Transverse colon (tissue), 4 donors: ENCODE measurements around the gene BAHCC1. TPM values are rescaled to one million over a fixed set of nuclear protein-coding genes. Genes with fewer than 3 reads are reported as not detected.

ENCODE experiments used
- DNase-seq: peaks from one replicate; pipeline ENCODE4 v3.0.0-alpha.2; 2019
- H3K27ac ChIP-seq, 4 donors: fragments of 200-600 bp; sonication (generic); 2 replicates each; pipeline ENCODE4 v1.5.1; 2016 to 2018; ENCODE audit warnings: inconsistent platforms in 4 of 4
- H3K27me3 ChIP-seq: fragments of 200-600 bp; sonication (generic); 2 replicates; pipeline ENCODE4 v1.5.1; 2017; ENCODE audit warnings: inconsistent platforms
- H3K36me3 ChIP-seq, 4 donors: fragments of 200-600 bp; sonication (generic); 2 replicates each; pipeline ENCODE4 v1.5.1; 2017 to 2019; ENCODE audit warnings: inconsistent platforms in 4 of 4
- H3K4me1 ChIP-seq, 4 donors: fragments of 200-600 bp; sonication (generic); 2 replicates each; pipeline ENCODE4 v1.5.1; 2017 to 2020; ENCODE audit warnings: inconsistent platforms in 4 of 4
- H3K4me3 ChIP-seq, 4 donors: fragments of 200-600 bp; sonication (generic); 1 replicate in 1 of 4; 2 replicates in 3 of 4; pipeline versions ENCODE4 v1.5.1 to v1.6.1; 2017 to 2019; ENCODE audit warnings: inconsistent platforms in 4 of 4
- H3K9me3 ChIP-seq, 2 donors: fragments of 200-600 bp; sonication (generic); 2 replicates each; pipeline ENCODE4 v1.5.1; 2017 to 2019; ENCODE audit warnings: inconsistent platforms in 2 of 2
- CTCF ChIP-seq, 5 experiments: fragments of 200-600 bp in 3 of 5; fragments of 450-650 bp in 2 of 5; sonication (generic) in 3 of 5; IDR thresholded peaks; 1 replicate in 2 of 5; 2 replicates in 3 of 5; pipeline ENCODE4 v1.5.1; 2016 to 2017; ENCODE audit warnings: antibody characterized with exemption in 5 of 5, inconsistent platforms in 3 of 5, mild to moderate bottlenecking in 2 of 5, moderate library complexity in 1 of 5
- EP300 ChIP-seq: sonication (generic); formaldehyde crosslinking; IDR thresholded peaks from one replicate; pipeline ENCODE4 v1.6.1; 2017; ENCODE audit warnings: antibody characterized with exemption, low read depth
- POLR2A ChIP-seq: fragments of 450-650 bp; IDR thresholded peaks from one replicate; pipeline ENCODE4 v1.6.1; 2016; ENCODE audit warnings: antibody characterized with exemption, mild to moderate bottlenecking, moderate library complexity
- POLR2AphosphoS5 ChIP-seq, 3 donors: sonication (generic); formaldehyde crosslinking; IDR thresholded peaks; one replicate each; pipeline ENCODE4 v1.6.1; 2016; ENCODE audit warnings: antibody characterized with exemption in 3 of 3
- WGBS, 2 donors: methylation state at CpG; one replicate each; pipeline ENCODE4 v1.1.5; 2018; ENCODE audit warnings: low coverage in 1 of 2; 5-methylcytosine and 5-hydroxymethylcytosine counted together
- in situ Hi-C, 4 donors: fragments of 200-750 bp; cut with MboI; loops; one replicate each; pipeline versions ENCODE4 v1.15.0 to v1.15.1; 2017; ENCODE audit warnings: low sequenced_read_pairs in 3 of 4, low pct_ligation_motif_present in 1 of 4, low pct_unique_long_range_greater_than_20kb in 1 of 4
- intact Hi-C: fragments of 100-400 bp; cut with DNase I; formaldehyde crosslinking; loops from one replicate; pipeline ENCODE4 v1.15.1; 2023; ENCODE audit warnings: low total_unique reads
- total RNA-seq, 4 donors: library from RNA; depleted of rRNA; stranded (reverse); fragments of >200 nt; gene quantifications; one replicate each; pipeline ENCODE4 v1.1.0, GENCODE V29; 2016

The BAHCC1 gene
- total RNA-seq, 4 donors from 2014 or later = 8.7 to 133 (median 12.4) TPM

DNA sequence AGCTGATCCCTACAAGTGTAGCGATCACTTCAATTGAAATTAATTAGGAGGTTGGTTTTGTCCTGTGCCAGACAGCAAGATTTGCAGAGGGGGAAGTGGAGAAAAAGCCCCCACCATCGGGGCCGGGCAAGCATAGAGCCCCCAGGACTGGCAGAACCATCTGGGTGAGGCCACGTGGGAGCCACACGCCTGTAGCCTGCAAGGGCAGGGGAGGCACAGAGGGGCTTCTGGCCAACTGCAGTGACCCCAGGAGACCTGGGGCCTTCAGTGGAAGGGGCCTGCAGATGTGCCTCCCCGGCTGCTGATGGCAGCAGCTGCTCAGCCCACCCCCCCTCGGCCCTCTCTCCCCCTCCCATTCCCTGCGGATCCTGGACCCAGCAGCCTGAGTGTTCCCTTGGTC is 54.1 kb downstream of the BAHCC1 start:
- in situ Hi-C loops = no loop called here
- Histone ChIP-seq H3K27me3 (no peaks in the 10 kb centered on the region), H3K4me3 (no peak overlapping the region), H3K9me3 (no peaks in the 10 kb centered on the region), H3K27ac (no peak overlapping the region), H3K4me1 (no peaks in the 10 kb centered on the region), H3K36me3 (no peaks in the 10 kb centered on the region)
- TF ChIP-seq EP300 (no peak), POLR2AphosphoS5 (IDR thresholded peaks at IDR 0.05) (no peak), CTCF (IDR thresholded peaks at IDR 0.05) (no peak), POLR2A (no peak)
- intact Hi-C loops = no loop called here
- 73% methylated on average over 8 of the region's 8 CpGs; no CpG with 5 or more reads in 1 of the 2 donors for WGBS, 2 donors
- DNase-seq = no peak

- TF ChIP-seq POLR2AphosphoS5 (IDR thresholded peaks at IDR 0.05) = no peak
- TF ChIP-seq CTCF (IDR thresholded peaks at IDR 0.05) = no peak
- no peak for TF ChIP-seq EP300
- no peak for TF ChIP-seq POLR2A
- in situ Hi-C loops (no loop called here), intact Hi-C loops (no loop called here)
- no peak overlapping the region for H3K27ac ChIP-seq
- WGBS, 2 donors = 97% methylated on average over 5 of the region's 26 CpGs; no CpG with 5 or more reads in 1 of the 2 donors
- no peaks in the 10 kb centered on the region for H3K36me3 ChIP-seq
- no peaks in the 10 kb centered on the region for H3K27me3 ChIP-seq
- H3K4me3 ChIP-seq = no peak overlapping the region
- no peaks in the 10 kb centered on the region for H3K4me1 ChIP-seq
- H3K9me3 ChIP-seq = no peaks in the 10 kb centered on the region
- DNase-seq = no peak
These were observed 56.6 kb downstream of the BAHCC1 start for GRCh38 chr17:81451823-81452222.

DNA sequence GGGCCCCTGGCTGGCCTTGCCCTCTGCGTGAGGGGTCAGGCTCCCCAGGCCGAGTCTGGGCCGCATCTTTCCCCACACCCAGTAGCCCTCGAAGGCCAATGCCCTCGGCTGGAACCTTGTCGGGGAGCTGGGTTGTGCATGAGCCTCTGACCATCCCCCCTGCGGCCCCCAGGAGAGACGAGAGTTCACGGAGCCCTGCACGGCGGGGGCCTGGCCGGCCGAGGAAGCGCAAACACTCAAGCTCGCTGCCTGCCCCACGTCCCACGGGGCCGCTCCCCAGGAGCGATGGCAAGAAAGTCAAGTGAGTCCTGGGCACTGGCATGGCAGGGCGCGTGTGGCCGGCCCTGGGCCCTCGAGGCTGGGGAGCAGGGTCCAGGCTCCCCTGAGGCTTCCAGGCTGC is 57.3 kb downstream of the BAHCC1 start:
- TF ChIP-seq POLR2A (no peak), POLR2AphosphoS5 (IDR thresholded peaks at IDR 0.05) (no peak), EP300 (no peak), CTCF (IDR thresholded peaks at IDR 0.05) (no peak)
- no peaks in the 10 kb centered on the region for H3K36me3 ChIP-seq
- no peak overlapping the region for H3K27ac ChIP-seq
- in situ Hi-C loops (no loop called here), intact Hi-C loops (no loop called here)
- no peaks in the 10 kb centered on the region for H3K4me1 ChIP-seq
- DNase-seq = no peak
- H3K9me3 ChIP-seq = no peaks in the 10 kb centered on the region
- H3K27me3 ChIP-seq = no peaks in the 10 kb centered on the region
- WGBS, 2 donors = 77 to 100% methylated on average over 1 to 22 of the region's 23 CpGs
- H3K4me3 ChIP-seq = no peak overlapping the region

GRCh38 chr17:81453076-81453475 is 57.8 kb downstream of the BAHCC1 start:
- 80% methylated on average over 23 of the region's 30 CpGs; no CpG with 5 or more reads in 1 of the 2 donors for WGBS, 2 donors
- in situ Hi-C loops = no loop called here

More at GRCh38 chr17:81453076-81453475, 57.8 kb downstream of the BAHCC1 start:
- Histone ChIP-seq H3K9me3 (no peaks in the 10 kb centered on the region), H3K4me1 (no peaks in the 10 kb centered on the region), H3K27ac (no peak overlapping the region), H3K36me3 (no peaks in the 10 kb centered on the region), H3K27me3 (no peaks in the 10 kb centered on the region), H3K4me3 (no peak overlapping the region)
- intact Hi-C loops = no loop called here
- no peak for DNase-seq
- TF ChIP-seq CTCF (IDR thresholded peaks at IDR 0.05) (no peak), POLR2AphosphoS5 (IDR thresholded peaks at IDR 0.05) (no peak), POLR2A (no peak), EP300 (no peak)
